Measurements from ENCODE around the gene ALDH1L1. TPM values are rescaled to one million over a fixed set of nuclear protein-coding genes. Genes with fewer than 3 reads are reported as not detected.

Gene ALDH1L1
- total RNA-seq, 1 experiment from 2014 or later, result 0.54 TPM

GRCh38 chr3:126060613-126061145 is 119.7 kb downstream of the ALDH1L1 start:
- DNase-seq (ENCODE audit: extremely low read depth, low read depth), result no peak

GRCh38 chr3:126058666-126059065 is 121.7 kb downstream of the ALDH1L1 start:
- DNase-seq (ENCODE audit: extremely low read depth, low read depth), result no peak

- DNase-seq (ENCODE audit: extremely low read depth, low read depth), result no peak
These were observed 122.5 kb downstream of the ALDH1L1 start for GRCh38 chr3:126057936-126058335.

GRCh38 chr3:126057501-126057819 is 122.9 kb downstream of the ALDH1L1 start:
- no peak for DNase-seq (ENCODE audit: extremely low read depth, low read depth)

- DNase-seq (ENCODE audit: extremely low read depth, low read depth), result no peak
These were observed 123.5 kb downstream of the ALDH1L1 start for GRCh38 chr3:126056681-126057500.

- DNase-seq (ENCODE audit: extremely low read depth, low read depth), result no peak
These were observed 124.3 kb downstream of the ALDH1L1 start for GRCh38 chr3:126056088-126056487.

GRCh38 chr3:126054870-126055269 is 125.5 kb downstream of the ALDH1L1 start:
- DNase-seq (ENCODE audit: extremely low read depth, low read depth), result no peak

- DNase-seq (ENCODE audit: extremely low read depth, low read depth), result no peak
These were observed 126.3 kb downstream of the ALDH1L1 start for GRCh38 chr3:126053949-126054569.

Small RNA genes within 50 kb of the gene (small RNA-seq; reads per million reads assigned to genes)
- gene RNU1-30P, result 0.02 to 0.94 reads per million in 2 experiments

Other genes with a start within 250 kb of the ALDH1L1 start
- gene ROPN1B, start 211.4 kb downstream of the ALDH1L1 start, total RNA-seq (2014; rRNA removed; shearing (Covaris generic)), result not detected in 2 replicates
- gene SLC41A3, start 96.5 kb downstream of the ALDH1L1 start, total RNA-seq (2014; rRNA removed; shearing (Covaris generic)), result 27.4 and 27.8 TPM in 2 replicates
- gene KLF15, start 176.8 kb upstream of the ALDH1L1 start, total RNA-seq (2014; rRNA removed; shearing (Covaris generic)), result 1.2 and 1.4 TPM in 2 replicates
- gene CFAP100, start 214.3 kb upstream of the ALDH1L1 start, total RNA-seq (2014; rRNA removed; shearing (Covaris generic)), result not detected in 2 replicates